GM18517 (cell line): ENCODE measurements around the gene SSBP1.
"Not testable (repeated sequence)": the region's sequence is repeated elsewhere in the genome, so short reads cannot be mapped to it uniquely, and the experiment has no call there.

ENCODE experiments used
- ATAC-seq: cut with Tn5 transposase; IDR thresholded peaks from one replicate; pipeline ENCODE4 v1.9.1; 2021; ENCODE audit warnings: mild to moderate bottlenecking, moderate library complexity; ENCODE audit not compliant: unreplicated experiment

Gene SSBP1

DNA sequence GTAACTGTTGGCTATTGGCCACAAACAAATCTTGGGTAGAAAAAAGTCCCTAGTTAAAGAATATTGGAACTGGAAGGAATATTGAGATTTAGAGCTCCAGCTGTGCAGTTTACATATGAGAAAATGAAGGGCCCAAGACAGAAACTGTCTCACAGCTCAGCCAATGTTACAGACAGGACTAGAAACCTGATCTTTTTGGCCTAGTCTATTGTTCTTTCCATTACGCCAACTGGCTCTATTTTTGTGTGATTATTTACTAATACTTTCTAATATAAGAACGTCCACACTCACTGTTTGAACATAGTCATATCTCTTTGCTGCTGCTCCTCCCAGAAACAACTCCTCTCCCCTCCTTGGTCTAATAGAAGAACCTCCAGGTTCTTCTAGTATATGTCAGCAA, 28.8 kb upstream of the SSBP1 start:
- no peak for ATAC-seq

GRCh38 chr7:141709749-141710148, 28.4 kb upstream of the SSBP1 start:
- no peak for ATAC-seq

DNA sequence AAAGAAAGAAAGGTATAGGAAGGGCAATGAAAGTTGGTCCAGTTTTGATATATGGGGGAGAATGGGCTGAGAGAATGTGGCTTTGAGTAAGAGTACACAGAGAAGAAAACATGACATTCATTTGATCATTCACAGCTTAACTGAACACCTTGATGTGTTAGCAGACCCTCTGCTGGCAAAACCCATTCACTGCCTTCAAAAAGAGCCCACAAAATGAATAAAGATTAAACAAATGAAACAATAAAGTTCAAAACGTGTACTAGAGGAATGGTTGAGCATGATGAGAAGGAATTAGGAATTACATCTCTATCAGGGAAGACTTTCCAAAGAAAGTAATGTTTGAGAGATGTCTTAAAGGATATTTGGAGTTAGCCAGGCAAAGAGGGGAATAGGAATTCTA, 27.9 kb upstream of the SSBP1 start:
- no peak for ATAC-seq

DNA sequence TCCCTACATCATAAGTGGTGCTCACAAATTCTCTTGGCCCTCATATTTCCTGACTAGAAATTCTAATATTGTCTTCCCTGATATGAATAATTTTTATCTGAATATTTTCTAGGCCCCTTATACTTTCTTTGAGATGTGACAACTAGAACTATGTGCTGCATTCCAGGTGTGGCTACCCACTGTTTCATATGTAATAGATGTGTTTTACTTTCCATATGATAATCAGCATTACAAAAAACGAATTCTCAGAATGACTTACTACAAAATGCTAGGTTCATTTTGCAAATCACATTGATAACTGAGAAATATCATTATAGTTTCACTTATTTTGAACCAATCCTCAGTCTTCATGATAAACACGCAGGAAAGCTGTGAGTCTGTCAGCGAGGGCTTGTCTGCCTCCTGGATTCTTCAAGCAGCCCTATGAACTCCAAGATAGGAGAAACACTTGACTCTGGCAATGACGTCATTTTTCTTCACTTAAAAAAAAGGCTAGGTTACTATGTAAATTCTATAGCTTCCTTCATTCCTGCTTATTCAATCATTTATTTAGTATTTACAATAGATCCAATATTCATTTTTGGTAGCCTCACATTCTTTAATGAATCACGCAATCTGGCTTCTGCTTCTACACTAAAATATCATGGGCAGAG, 25.4 kb upstream of the SSBP1 start:
- ATAC-seq = no peak

GRCh38 chr7:141713890-141714289, 24.3 kb upstream of the SSBP1 start:
- no peak for ATAC-seq

DNA sequence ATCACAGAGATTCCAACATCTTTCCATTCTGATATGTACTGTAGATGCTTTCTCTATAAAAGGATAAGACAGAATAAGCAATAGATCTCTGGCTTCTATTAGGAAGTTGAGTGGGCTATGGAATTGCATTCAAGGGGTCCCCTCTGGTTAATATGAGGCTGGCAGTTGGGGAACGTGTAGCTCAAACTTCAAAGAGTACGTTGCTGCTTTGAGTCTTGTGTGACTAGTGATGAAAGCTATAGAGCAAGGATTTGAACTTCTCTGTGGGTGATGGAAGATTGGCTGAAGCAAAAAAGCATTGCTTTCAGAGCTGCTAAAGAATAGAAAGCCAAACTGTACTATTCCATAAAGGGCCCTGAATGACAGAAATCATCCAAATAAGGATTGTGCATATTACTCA, 23.6 kb upstream of the SSBP1 start:
- ATAC-seq = no peak

- ATAC-seq = no peak
These were observed 23.1 kb upstream of the SSBP1 start for GRCh38 chr7:141715018-141715417.

DNA sequence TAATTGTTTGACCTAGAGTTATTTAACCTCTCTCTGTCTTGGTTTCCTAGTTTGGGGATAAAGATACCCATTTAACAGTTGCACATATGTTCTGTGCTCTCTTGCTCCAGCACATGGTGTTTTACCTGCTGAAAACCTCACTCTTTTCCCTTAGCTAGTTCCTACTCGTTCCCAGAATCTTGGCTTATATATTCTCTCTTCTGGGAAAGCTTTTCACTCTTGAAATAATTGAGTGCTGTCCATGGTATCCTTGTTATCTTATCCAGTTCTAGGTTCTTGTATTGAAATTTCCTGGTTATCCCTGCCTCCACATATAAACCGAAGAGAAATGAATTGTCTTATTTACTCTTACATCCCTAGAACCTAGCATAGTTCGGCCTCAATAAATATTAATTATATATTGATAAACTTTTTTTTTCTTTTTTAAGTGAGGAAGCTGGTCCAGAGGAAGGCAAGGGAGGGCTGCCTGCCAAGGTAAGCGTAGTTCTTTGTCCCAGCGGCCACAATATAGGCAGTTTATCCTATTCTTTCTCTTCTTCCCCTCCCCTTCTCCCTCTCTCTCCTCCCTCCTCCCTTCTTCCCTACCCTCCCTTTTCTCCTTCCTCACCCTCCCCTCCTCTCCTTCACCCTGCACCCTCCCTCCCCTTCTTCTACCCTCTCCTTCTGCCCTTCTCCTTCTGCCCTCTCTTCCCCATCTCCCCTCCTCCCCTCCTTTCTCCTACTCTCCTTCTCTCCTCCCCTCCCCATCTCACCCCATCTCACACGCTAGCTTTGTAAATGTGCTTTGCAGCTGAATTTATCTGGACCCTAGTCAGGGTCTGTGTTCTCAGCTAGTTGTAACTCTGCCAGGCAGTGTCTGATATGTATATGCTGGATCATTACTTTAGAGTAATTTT, 22.1 kb upstream of the SSBP1 start:
- ATAC-seq = no peak

GRCh38 chr7:141717450-141717849, 20.7 kb upstream of the SSBP1 start:
- no peak for ATAC-seq

DNA sequence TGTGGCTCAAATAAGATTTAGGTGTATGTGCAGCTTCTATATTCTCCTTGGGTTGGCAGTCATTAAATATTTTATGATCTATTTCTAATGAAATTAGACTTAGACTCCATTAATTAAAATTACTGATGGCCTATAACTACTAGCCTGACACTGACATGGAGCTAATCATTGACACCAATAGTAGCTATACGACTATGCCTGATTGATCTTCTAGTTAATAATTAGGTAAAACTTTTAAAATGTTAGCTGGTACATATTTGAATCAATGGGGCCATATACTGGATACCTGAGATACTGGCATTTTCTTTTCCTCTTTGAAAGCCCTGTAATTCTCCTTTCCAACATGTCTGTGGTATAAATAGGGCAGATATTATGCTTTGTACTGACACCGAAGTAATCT, 15.6 kb upstream of the SSBP1 start:
- no peak for ATAC-seq

- ATAC-seq = no peak
These were observed 9.1 kb upstream of the SSBP1 start for GRCh38 chr7:141729020-141729419.

DNA sequence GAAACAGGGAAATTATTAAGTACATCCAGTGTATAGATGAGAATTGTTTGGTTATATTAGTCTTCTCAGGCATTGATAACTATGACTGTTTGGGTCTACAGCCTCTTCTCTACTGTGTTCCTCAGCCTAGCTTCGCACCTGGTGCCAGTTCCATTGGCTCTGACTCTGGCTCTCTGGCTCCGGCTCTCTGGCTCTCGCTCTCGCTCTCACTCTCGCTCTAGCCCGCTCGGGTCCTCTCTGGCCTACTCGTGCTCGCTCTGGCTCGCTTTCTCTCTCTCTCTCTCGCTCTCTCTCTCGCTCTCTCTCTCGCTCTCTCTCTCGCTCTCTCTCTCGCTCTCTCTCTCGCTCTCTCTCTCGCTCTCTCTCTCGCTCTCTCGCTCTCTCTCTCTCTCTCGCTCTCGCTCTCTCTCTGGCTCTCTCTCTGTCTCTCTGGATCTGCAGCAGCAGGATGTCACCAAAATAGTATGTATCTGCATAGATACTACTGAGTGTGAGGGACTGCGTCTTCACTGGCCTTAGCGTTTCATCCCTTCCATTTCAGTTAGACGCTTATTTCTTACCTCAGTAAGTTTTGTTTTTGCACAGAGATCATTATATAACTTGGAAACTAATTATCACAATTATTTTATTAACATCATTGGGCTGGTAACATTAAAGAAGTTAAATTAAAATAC, 6.5 kb upstream of the SSBP1 start:
- ATAC-seq = no peak

DNA sequence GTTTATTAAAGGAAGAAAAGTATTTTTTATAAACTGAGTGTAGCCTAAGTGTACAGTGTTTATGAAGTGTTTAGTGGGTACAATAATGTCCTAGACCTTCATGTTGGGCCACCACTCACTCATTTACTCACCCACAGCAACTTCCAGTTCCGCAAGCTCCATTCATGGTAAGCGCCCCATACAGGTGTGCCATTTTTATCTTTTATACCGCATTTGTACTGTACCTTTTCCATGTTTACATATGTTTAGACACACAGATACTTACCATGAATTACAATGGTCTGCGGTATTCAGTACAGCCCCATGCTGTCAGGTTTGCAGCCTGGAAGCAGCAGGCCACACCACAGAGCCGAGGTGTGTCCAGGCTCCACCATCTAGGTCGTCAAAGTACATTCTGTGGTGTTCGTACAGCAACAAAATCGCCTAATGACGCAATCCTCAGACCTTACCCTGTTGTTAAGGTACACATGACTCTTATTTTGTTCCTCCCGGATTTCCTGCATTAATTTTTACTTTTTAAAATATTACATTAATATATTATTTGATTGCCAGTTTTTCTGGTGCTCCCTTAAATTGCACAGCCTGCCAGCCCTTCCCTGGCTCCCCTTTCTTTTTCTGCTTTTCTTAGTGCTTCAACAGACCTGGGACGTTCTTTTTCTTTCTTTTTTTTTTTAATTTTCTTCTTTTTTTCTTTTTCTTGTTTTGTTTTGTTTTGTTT, 881 bp upstream of the SSBP1 start:
- ATAC-seq = no peak

GRCh38 chr7:141738592-141739013, 445 bp downstream of the SSBP1 start:
- ATAC-seq = no peak

DNA sequence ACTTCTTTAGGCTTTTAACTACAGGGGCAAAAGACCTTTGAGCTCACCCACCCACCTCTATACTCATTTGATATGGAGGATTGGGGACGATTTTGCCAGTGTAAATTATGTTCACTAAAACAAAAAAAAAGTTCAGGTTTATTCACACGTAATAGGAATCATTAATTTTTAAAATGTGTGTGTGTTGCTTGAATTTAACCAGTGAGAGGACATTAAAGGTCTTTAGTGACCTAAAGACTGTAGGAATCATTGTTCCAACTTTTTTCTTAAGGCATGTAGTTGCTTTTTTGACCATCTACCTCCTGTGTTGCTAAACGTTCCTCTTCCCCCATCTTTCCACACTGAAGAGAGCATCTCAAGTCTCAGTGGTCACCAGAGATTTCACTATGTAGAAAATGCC, 1.1 kb downstream of the SSBP1 start:
- no peak for ATAC-seq

- no peak for ATAC-seq
These were observed 4.1 kb downstream of the SSBP1 start for GRCh38 chr7:141742229-141742628.

DNA sequence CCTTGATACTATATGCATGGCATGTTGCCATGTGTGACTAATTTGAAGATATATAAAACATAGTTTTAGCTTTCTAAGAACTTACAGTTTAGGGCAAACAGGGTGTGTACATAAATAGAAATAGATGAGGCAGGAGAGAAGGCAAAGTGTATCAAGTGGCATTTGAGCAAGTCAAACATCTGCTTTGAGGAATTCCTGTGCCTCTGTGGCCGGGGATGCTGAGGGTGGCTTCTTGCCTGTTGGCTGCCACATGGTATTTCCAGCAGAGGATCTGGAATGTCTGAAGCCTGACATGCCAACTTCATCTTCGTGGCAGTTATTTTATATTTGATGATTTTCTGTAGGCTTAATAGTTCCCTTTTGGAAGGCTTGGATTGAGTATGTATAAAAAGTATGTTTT, 6.0 kb downstream of the SSBP1 start:
- no peak for ATAC-seq

DNA sequence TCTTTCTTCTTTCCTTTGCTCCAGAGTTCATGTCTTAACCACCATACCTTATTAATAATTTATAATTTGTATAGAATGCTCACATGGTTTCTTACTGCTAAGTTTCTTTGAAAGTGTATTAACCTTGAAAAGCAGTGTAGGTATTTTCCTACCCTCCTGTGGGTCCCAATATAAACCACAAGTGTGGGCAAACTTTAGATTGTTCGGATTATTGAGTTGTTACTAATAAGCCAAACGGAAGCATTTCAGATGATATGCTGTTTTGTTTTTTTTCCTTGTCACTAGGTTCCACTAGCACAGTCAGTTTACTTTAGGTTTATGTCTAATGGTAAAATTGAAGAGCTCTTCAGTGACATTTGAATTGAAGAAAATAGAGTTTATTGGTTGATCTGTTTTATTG, 10.2 kb downstream of the SSBP1 start:
- ATAC-seq = no peak

- ATAC-seq = not testable (repeated sequence)
These were observed 13.7 kb downstream of the SSBP1 start for GRCh38 chr7:141751904-141752303.

DNA sequence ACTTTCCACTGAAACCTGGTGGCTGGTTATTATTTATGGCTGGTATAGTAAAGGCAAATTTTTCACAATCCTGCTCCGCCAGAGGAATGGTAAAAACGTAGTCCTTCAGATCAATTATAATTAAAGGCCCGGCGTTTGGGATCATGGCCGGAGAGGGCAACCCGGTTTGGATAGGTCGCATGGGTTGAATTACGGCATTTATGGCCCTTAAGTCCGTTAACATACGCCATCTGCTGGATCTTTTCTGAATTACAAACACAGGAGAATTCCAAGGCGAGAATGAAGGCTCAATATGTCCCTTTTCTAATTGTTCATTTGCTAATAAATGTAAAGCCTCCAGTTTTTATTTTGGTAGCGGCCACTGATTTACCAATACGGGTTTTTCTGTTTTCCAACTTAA, 14.5 kb downstream of the SSBP1 start:
- ATAC-seq = no peak

DNA sequence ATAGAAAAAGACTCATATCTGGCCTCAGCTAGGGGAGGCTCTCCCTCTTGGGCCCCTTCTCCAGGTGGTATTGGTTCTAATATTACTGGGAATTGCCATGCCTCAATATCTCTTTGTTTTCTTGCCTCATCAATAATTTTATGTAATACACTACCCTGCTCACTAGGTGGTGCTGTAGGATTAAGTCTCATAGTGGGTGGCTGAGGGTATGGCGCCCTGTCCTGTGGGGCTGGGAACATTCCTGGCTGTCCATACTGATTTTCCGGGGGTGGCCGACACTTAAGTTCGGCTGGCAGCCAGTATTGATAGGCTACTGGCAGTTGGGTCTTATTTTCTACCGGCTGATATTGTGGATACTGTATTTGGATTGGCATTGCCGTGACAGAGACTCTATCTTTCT, 16.8 kb downstream of the SSBP1 start:
- ATAC-seq = no peak
